Esophagus mucosa (tissue), 1 donor: ENCODE data around the gene GMDS. TPM values are rescaled to one million over a fixed set of nuclear protein-coding genes. Genes with fewer than 3 reads are reported as not detected.

Source experiments
- ATAC-seq: fragments of 200-7000 bp; cut with Tn5 transposase; one replicate; pipeline ENCODE4 v1.9.1; 2020
- total RNA-seq: library from RNA; stranded (reverse); gene quantifications from one replicate; pipeline ENCODE4 v1.2.4, GENCODE V29; 2023
- donor health status: DM: yes; HTN: yes; CAD: no.

GMDS gene
- total RNA-seq, 1 donor from 2014 or later = 43.8 TPM

GRCh38 chr6:1735239-1735803 is 510.1 kb downstream of the GMDS start:
- peak; percentile 36 for ATAC-seq

GRCh38 chr6:1730882-1731281 is 514.5 kb downstream of the GMDS start:
- ATAC-seq = no peak

GRCh38 chr6:1729750-1730140 is 515.7 kb downstream of the GMDS start:
- no peak for ATAC-seq

GRCh38 chr6:1729133-1729749 is 516.2 kb downstream of the GMDS start:
- peak; percentile 58 for ATAC-seq

GRCh38 chr6:1726341-1726768 is 519.0 kb downstream of the GMDS start:
- ATAC-seq = no peak

- ATAC-seq = peak; percentile 100
Measured at GRCh38 chr6:1724616-1725015, 520.8 kb downstream of the GMDS start.

GRCh38 chr6:1724124-1724523 is 521.3 kb downstream of the GMDS start:
- ATAC-seq = peak; percentile 58

GRCh38 chr6:1722801-1723200 is 522.6 kb downstream of the GMDS start:
- no peak for ATAC-seq

- ATAC-seq = no peak
Measured at GRCh38 chr6:1720620-1721322, 524.6 kb downstream of the GMDS start.

GRCh38 chr6:1719922-1720321 is 525.5 kb downstream of the GMDS start:
- no peak for ATAC-seq

GRCh38 chr6:1716868-1717267 is 528.5 kb downstream of the GMDS start:
- no peak for ATAC-seq

- peak; percentile 47 for ATAC-seq
Measured at GRCh38 chr6:1716396-1716795, 529.0 kb downstream of the GMDS start.

GRCh38 chr6:1715336-1715735 is 530.1 kb downstream of the GMDS start:
- ATAC-seq = no peak

GRCh38 chr6:1714654-1715053 is 530.8 kb downstream of the GMDS start:
- ATAC-seq = no peak

GRCh38 chr6:1713016-1713600 is 532.3 kb downstream of the GMDS start:
- no peak for ATAC-seq

GRCh38 chr6:1712451-1712850 is 533.0 kb downstream of the GMDS start:
- no peak for ATAC-seq

- ATAC-seq = no peak
Measured at GRCh38 chr6:1711136-1711535, 534.3 kb downstream of the GMDS start.

- peak; percentile 65 for ATAC-seq
Measured at GRCh38 chr6:1709234-1709641, 536.2 kb downstream of the GMDS start.

GRCh38 chr6:1708820-1709219 is 536.6 kb downstream of the GMDS start:
- peak; percentile 79 for ATAC-seq

GRCh38 chr6:1708122-1708521 is 537.3 kb downstream of the GMDS start:
- ATAC-seq = no peak

- ATAC-seq = no peak
Measured at GRCh38 chr6:1705630-1706029, 539.8 kb downstream of the GMDS start.

GRCh38 chr6:1705183-1705582 is 540.2 kb downstream of the GMDS start:
- no peak for ATAC-seq

GRCh38 chr6:1704711-1705110 is 540.7 kb downstream of the GMDS start:
- peak; percentile 66 for ATAC-seq

GRCh38 chr6:1703923-1704322 is 541.5 kb downstream of the GMDS start:
- ATAC-seq = no peak
